ENCODE measurements around the gene NUFIP2. TPM values are rescaled to one million over a fixed set of nuclear protein-coding genes. Genes with fewer than 3 reads are reported as not detected.

Gene NUFIP2
- total and polyA plus RNA-seq, 5 donors from 2014 or later = 6.4 to 80.6 (median 8.5) TPM

GRCh38 chr17:29215174-29215573, 78.8 kb downstream of the NUFIP2 start:
- DNase-seq (no peak), ATAC-seq (ENCODE audit: low read depth in 2 of 2) (no peak)
- H3K36me3 ChIP-seq (ENCODE audit: control insufficient read depth, insufficient read depth, low read length) = no peaks in the 10 kb centered on the region
- Mint-ChIP-seq H3K36me3 (no peaks in the 10 kb centered on the region), H3K4me3 (no peak overlapping the region), H3K4me1 (peaks cover 0 to 8% (median 2%) of the 10 kb centered on the region in 4 donors), H3K9me3 (peaks cover 0 to 4% (median 0%) of the 10 kb centered on the region in 7 donors), H3K27ac (no peak overlapping the region), H3K27me3 (no peaks in the 10 kb centered on the region)
- H3K27ac ChIP-seq (ENCODE audit: insufficient read depth, low read length, poor library complexity, severe bottlenecking) = no peak overlapping the region
- no peak overlapping the region for H3K4me3 ChIP-seq (ENCODE audit: low read depth, low read length)
- no peaks in the 10 kb centered on the region for H3K9me3 ChIP-seq (ENCODE audit: control insufficient read depth in 2 of 2, low read length in 2 of 2)
- H3K4me1 ChIP-seq (ENCODE audit: control insufficient read depth, insufficient read depth, low read length, poor library complexity, severe bottlenecking) = no peaks in the 10 kb centered on the region
- no peaks in the 10 kb centered on the region for H3K27me3 ChIP-seq (ENCODE audit: control insufficient read depth, insufficient read depth, low read length)

GRCh38 chr17:29214215-29215146, 79.5 kb downstream of the NUFIP2 start:
- Mint-ChIP-seq H3K27ac (no peak overlapping the region), H3K4me1 (peaks cover 0 to 5% (median under 1%) of the 10 kb centered on the region in 4 donors), H3K9me3 (peaks cover 0 to 4% (median 0%) of the 10 kb centered on the region in 7 donors), H3K36me3 (no peaks in the 10 kb centered on the region), H3K4me3 (no peak overlapping the region), H3K27me3 (no peaks in the 10 kb centered on the region)
- H3K4me1 ChIP-seq (ENCODE audit: control insufficient read depth, insufficient read depth, low read length, poor library complexity, severe bottlenecking) = no peaks in the 10 kb centered on the region
- H3K4me3 ChIP-seq (ENCODE audit: low read depth, low read length) = no peak overlapping the region
- H3K36me3 ChIP-seq (ENCODE audit: control insufficient read depth, insufficient read depth, low read length) = no peaks in the 10 kb centered on the region
- ATAC-seq (ENCODE audit: low read depth in 2 of 2) (no peak), DNase-seq (no peak)
- no peak overlapping the region for H3K27ac ChIP-seq (ENCODE audit: insufficient read depth, low read length, poor library complexity, severe bottlenecking)
- H3K9me3 ChIP-seq (ENCODE audit: control insufficient read depth in 2 of 2, low read length in 2 of 2) = no peaks in the 10 kb centered on the region
- no peaks in the 10 kb centered on the region for H3K27me3 ChIP-seq (ENCODE audit: control insufficient read depth, insufficient read depth, low read length)

GRCh38 chr17:29212681-29213121, 81.2 kb downstream of the NUFIP2 start:
- no peaks in the 10 kb centered on the region for H3K27me3 Mint-ChIP-seq
- H3K36me3 ChIP-seq (ENCODE audit: control insufficient read depth, insufficient read depth, low read length) = no peaks in the 10 kb centered on the region
- DNase-seq (no peak), ATAC-seq (ENCODE audit: low read depth in 2 of 2) (no peak)
- no peaks in the 10 kb centered on the region for H3K9me3 ChIP-seq (ENCODE audit: control insufficient read depth in 2 of 2, low read length in 2 of 2)
- no peak overlapping the region for H3K4me3 ChIP-seq (ENCODE audit: low read depth, low read length)
- no peak overlapping the region for H3K27ac ChIP-seq (ENCODE audit: insufficient read depth, low read length, poor library complexity, severe bottlenecking)
- no peaks in the 10 kb centered on the region for H3K4me1 Mint-ChIP-seq
- no peaks in the 10 kb centered on the region for H3K27me3 ChIP-seq (ENCODE audit: control insufficient read depth, insufficient read depth, low read length)
- H3K4me1 ChIP-seq (ENCODE audit: control insufficient read depth, insufficient read depth, low read length, poor library complexity, severe bottlenecking) = no peaks in the 10 kb centered on the region
- H3K27ac Mint-ChIP-seq = no peak overlapping the region
- peaks cover 0 to 4% (median 0%) of the 10 kb centered on the region in 7 donors for H3K9me3 Mint-ChIP-seq
- no peaks in the 10 kb centered on the region for H3K36me3 Mint-ChIP-seq
- no peak overlapping the region for H3K4me3 Mint-ChIP-seq

- DNase-seq = no peak
- no peak overlapping the region for H3K4me3 ChIP-seq (ENCODE audit: low read depth, low read length)
- Mint-ChIP-seq H3K9me3 (peaks cover 0 to 3% (median 0%) of the 10 kb centered on the region in 7 donors), H3K27me3 (no peaks in the 10 kb centered on the region), H3K36me3 (no peaks in the 10 kb centered on the region), H3K4me3 (no peak overlapping the region), H3K4me1 (no peaks in the 10 kb centered on the region), H3K27ac (no peak overlapping the region)
- ATAC-seq (ENCODE audit: low read depth in 2 of 2) = no peak
- H3K27ac ChIP-seq (ENCODE audit: insufficient read depth, low read length, poor library complexity, severe bottlenecking) = no peak overlapping the region
- no peaks in the 10 kb centered on the region for H3K9me3 ChIP-seq (ENCODE audit: control insufficient read depth in 2 of 2, low read length in 2 of 2)
- no peaks in the 10 kb centered on the region for H3K4me1 ChIP-seq (ENCODE audit: control insufficient read depth, insufficient read depth, low read length, poor library complexity, severe bottlenecking)
- H3K27me3 ChIP-seq (ENCODE audit: control insufficient read depth, insufficient read depth, low read length) = no peaks in the 10 kb centered on the region
- no peaks in the 10 kb centered on the region for H3K36me3 ChIP-seq (ENCODE audit: control insufficient read depth, insufficient read depth, low read length)
Observed at GRCh38 chr17:29212094-29212631, 81.8 kb downstream of the NUFIP2 start.

GRCh38 chr17:29210879-29211278, 83.1 kb downstream of the NUFIP2 start:
- H3K4me1 ChIP-seq (ENCODE audit: control insufficient read depth, insufficient read depth, low read length, poor library complexity, severe bottlenecking) = no peaks in the 10 kb centered on the region
- Mint-ChIP-seq H3K27me3 (no peaks in the 10 kb centered on the region), H3K9me3 (peaks cover 0 to 3% (median 0%) of the 10 kb centered on the region in 7 donors), H3K4me1 (no peaks in the 10 kb centered on the region), H3K36me3 (no peaks in the 10 kb centered on the region), H3K27ac (no peak overlapping the region), H3K4me3 (no peak overlapping the region)
- no peaks in the 10 kb centered on the region for H3K36me3 ChIP-seq (ENCODE audit: control insufficient read depth, insufficient read depth, low read length)
- H3K9me3 ChIP-seq (ENCODE audit: control insufficient read depth in 2 of 2, low read length in 2 of 2) = no peaks in the 10 kb centered on the region
- H3K4me3 ChIP-seq (ENCODE audit: low read depth, low read length) = no peak overlapping the region
- no peak overlapping the region for H3K27ac ChIP-seq (ENCODE audit: insufficient read depth, low read length, poor library complexity, severe bottlenecking)
- ATAC-seq (ENCODE audit: low read depth in 2 of 2) (no peak), DNase-seq (no peak)
- H3K27me3 ChIP-seq (ENCODE audit: control insufficient read depth, insufficient read depth, low read length) = no peaks in the 10 kb centered on the region

GRCh38 chr17:29209073-29209472, 84.9 kb downstream of the NUFIP2 start:
- H3K36me3 ChIP-seq (ENCODE audit: control insufficient read depth, insufficient read depth, low read length) = no peaks in the 10 kb centered on the region
- Mint-ChIP-seq H3K27ac (no peak overlapping the region), H3K4me1 (no peaks in the 10 kb centered on the region), H3K27me3 (peaks cover 4% of the 10 kb centered on the region), H3K36me3 (no peaks in the 10 kb centered on the region), H3K9me3 (no peaks in the 10 kb centered on the region), H3K4me3 (no peak overlapping the region)
- no peak overlapping the region for H3K4me3 ChIP-seq (ENCODE audit: low read depth, low read length)
- H3K27ac ChIP-seq (ENCODE audit: insufficient read depth, low read length, poor library complexity, severe bottlenecking) = no peak overlapping the region
- DNase-seq = no peak
- no peak for ATAC-seq (ENCODE audit: low read depth in 2 of 2)
- no peaks in the 10 kb centered on the region for H3K9me3 ChIP-seq (ENCODE audit: control insufficient read depth in 2 of 2, low read length in 2 of 2)
- no peaks in the 10 kb centered on the region for H3K27me3 ChIP-seq (ENCODE audit: control insufficient read depth, insufficient read depth, low read length)
- H3K4me1 ChIP-seq (ENCODE audit: control insufficient read depth, insufficient read depth, low read length, poor library complexity, severe bottlenecking) = no peaks in the 10 kb centered on the region

- no peak for ATAC-seq (ENCODE audit: low read depth in 2 of 2)
- H3K4me1 Mint-ChIP-seq = no peaks in the 10 kb centered on the region
- peaks cover 10% of the 10 kb centered on the region for H3K27me3 Mint-ChIP-seq
- H3K4me1 ChIP-seq (ENCODE audit: control insufficient read depth, insufficient read depth, low read length, poor library complexity, severe bottlenecking) = no peaks in the 10 kb centered on the region
- no peaks in the 10 kb centered on the region for H3K36me3 ChIP-seq (ENCODE audit: control insufficient read depth, insufficient read depth, low read length)
- H3K36me3 Mint-ChIP-seq = no peaks in the 10 kb centered on the region
- H3K27ac Mint-ChIP-seq = no peak overlapping the region
- H3K9me3 Mint-ChIP-seq = no peaks in the 10 kb centered on the region
- no peak overlapping the region for H3K4me3 Mint-ChIP-seq
- H3K9me3 ChIP-seq (ENCODE audit: control insufficient read depth in 2 of 2, low read length in 2 of 2) = no peaks in the 10 kb centered on the region
- H3K4me3 ChIP-seq (ENCODE audit: low read depth, low read length) = no peak overlapping the region
- H3K27me3 ChIP-seq (ENCODE audit: control insufficient read depth, insufficient read depth, low read length) = no peaks in the 10 kb centered on the region
- DNase-seq = no peak
- H3K27ac ChIP-seq (ENCODE audit: insufficient read depth, low read length, poor library complexity, severe bottlenecking) = no peak overlapping the region
Observed at GRCh38 chr17:29207975-29208374, 86.0 kb downstream of the NUFIP2 start.

All from CD4-positive, CD25-positive, alpha-beta regulatory T cell (primary cell).